HepG2 (cell line): ENCODE data around the gene VAMP5. TPM values are rescaled to one million over a fixed set of nuclear protein-coding genes. Genes with fewer than 3 reads are reported as not detected.

Experiments used
- AHR ChIP-seq: IDR thresholded peaks from 2 replicates; pipeline ENCODE4 v1.6.1; 2018; ENCODE audit warnings: missing genetic modification reagents, missing compliant biosample characterization
- FOXA3 ChIP-seq: IDR thresholded peaks from 2 replicates; pipeline ENCODE4 v1.6.1; 2016; ENCODE audit warnings: missing genetic modification reagents, missing compliant biosample characterization
- HMGXB4 ChIP-seq, 2 experiments: sonication (generic) in 1 of 2; formaldehyde crosslinking in 1 of 2; IDR thresholded peaks; 2 replicates each; pipeline versions ENCODE4 v1.4.0 to v1.6.1; 2018 to 2020; ENCODE audit warnings: missing genetic modification reagents in 2 of 2, borderline replicate concordance in 1 of 2, low read depth in 1 of 2, mild to moderate bottlenecking in 1 of 2, missing biosample characterization in 1 of 2
- KMT2A ChIP-seq: sonication (generic); formaldehyde crosslinking; IDR thresholded peaks from 2 replicates; pipeline ENCODE4 v1.4.0; 2020; ENCODE audit warnings: missing genetic modification reagents
- LRRFIP1 ChIP-seq: sonication (generic); formaldehyde crosslinking; conservative IDR thresholded peaks from 2 replicates; pipeline ENCODE4 v1.4.0; 2020; ENCODE audit warnings: missing genetic modification reagents
- MED1 ChIP-seq: sonication (generic); formaldehyde crosslinking; IDR thresholded peaks from 2 replicates; pipeline ENCODE4 v1.4.0; 2020; ENCODE audit warnings: missing genetic modification reagents
- PCBP2 ChIP-seq: fragments of 200-400 bp; formaldehyde crosslinking; optimal IDR thresholded peaks from 2 replicates; pipeline ENCODE3; 2018; ENCODE audit warnings: low read length, low read depth; ENCODE audit not compliant: poor library complexity, severe bottlenecking
- RCOR2 ChIP-seq: IDR thresholded peaks from 2 replicates; pipeline ENCODE4 v1.6.1; 2016; ENCODE audit warnings: missing biosample characterization, missing genetic modification reagents
- RELA ChIP-seq: sonication (generic); formaldehyde crosslinking; IDR thresholded peaks from 2 replicates; pipeline ENCODE4 v1.4.0; 2020; ENCODE audit warnings: missing genetic modification reagents
- SAP130 ChIP-seq: IDR thresholded peaks from 2 replicates; pipeline ENCODE4 v1.6.1; 2016; ENCODE audit warnings: low read depth
- YY1 ChIP-seq: IDR thresholded peaks from 2 replicates; pipeline ENCODE4 v1.6.1; 2011; ENCODE audit warnings: low read length, low read depth, moderate library complexity, mild to moderate bottlenecking; ENCODE audit not compliant: insufficient read depth, insufficient replicate concordance
- ZBTB21 ChIP-seq: sonication (generic); formaldehyde crosslinking; IDR thresholded peaks from 2 replicates; pipeline ENCODE4 v1.4.0; 2020; ENCODE audit warnings: missing genetic modification reagents
- ZFAT ChIP-seq: sonication (generic); formaldehyde crosslinking; conservative IDR thresholded peaks from 2 replicates; pipeline ENCODE4 v1.8.1; 2023; ENCODE audit warnings: missing genetic modification reagents, inconsistent platforms
- ZFP1 ChIP-seq: IDR thresholded peaks from 2 replicates; pipeline ENCODE4 v1.6.1; 2016
- ZNF205 ChIP-seq: IDR thresholded peaks from 2 replicates; pipeline ENCODE4 v1.6.1; 2018; ENCODE audit warnings: missing biosample characterization, missing genetic modification reagents
- ZNF563 ChIP-seq: sonication (generic); formaldehyde crosslinking; IDR thresholded peaks from 2 replicates; pipeline ENCODE4 v1.8.0; 2022; ENCODE audit warnings: mild to moderate bottlenecking, moderate library complexity, missing genetic modification reagents
- ZNF577 ChIP-seq: sonication (generic); formaldehyde crosslinking; IDR thresholded peaks from 2 replicates; pipeline ENCODE4 v1.4.0; 2020; ENCODE audit warnings: mild to moderate bottlenecking, low read depth, missing genetic modification reagents, borderline replicate concordance
- ZNF605 ChIP-seq: sonication (generic); formaldehyde crosslinking; IDR thresholded peaks from 2 replicates; pipeline ENCODE4 v1.8.0; 2022; ENCODE audit warnings: mild to moderate bottlenecking, missing genetic modification reagents
- ZNF615 ChIP-seq: sonication (generic); formaldehyde crosslinking; IDR thresholded peaks from 2 replicates; pipeline ENCODE4 v1.5.0; 2020; ENCODE audit warnings: mild to moderate bottlenecking, missing genetic modification reagents, borderline replicate concordance
- ZNF772 ChIP-seq: sonication (generic); formaldehyde crosslinking; IDR thresholded peaks from 2 replicates; pipeline ENCODE4 v1.5.0; 2020; ENCODE audit warnings: mild to moderate bottlenecking, missing genetic modification reagents
- ZNF816 ChIP-seq: sonication (generic); formaldehyde crosslinking; IDR thresholded peaks from 2 replicates; pipeline ENCODE4 v1.8.0; 2022; ENCODE audit warnings: missing genetic modification reagents, mild to moderate bottlenecking, borderline replicate concordance
- polyA plus RNA-seq, 8 experiments: library from polyadenylated mRNA; depleted of rRNA in 3 of 8; stranded (reverse) in 7 of 8; unstranded in 1 of 8; fragments of >200 nt; fragmentation: Illumina TruSeq in 4 of 8; extraction: Trizol in 4 of 8; gene quantifications; 2 replicates each; pipeline versions ENCODE4 v1.2.1 to v1.2.3, GENCODE V29; 2011 to 2016; ENCODE audit warnings: low read depth in 4 of 8, missing spikeins in 1 of 8, mixed read lengths in 1 of 8; ENCODE audit not compliant: insufficient read depth in 1 of 8
- total RNA-seq, 5 experiments: library from RNA; depleted of rRNA; stranded (reverse); fragments of >200 nt; fragmentation: Illumina TruSeq; extraction: Trizol; gene quantifications; 2 replicates each; pipeline ENCODE4 v1.2.3, GENCODE V29; 2016; ENCODE audit warnings: low read depth in 1 of 5
- TF ChIP-seq, protein P1 (sequence below): sonication (generic); formaldehyde crosslinking; IDR thresholded peaks from 2 replicates; pipeline ENCODE4 v1.4.0; 2020; ENCODE audit warnings: mild to moderate bottlenecking, missing genetic modification reagents
- TF ChIP-seq, protein P2 (sequence below): sonication (generic); formaldehyde crosslinking; IDR thresholded peaks from 2 replicates; pipeline ENCODE4 v1.5.0; 2020; ENCODE audit warnings: mild to moderate bottlenecking, missing genetic modification reagents

The VAMP5 gene
- total and polyA plus RNA-seq, 2 of the 13 experiments (the other 11 are each of a cell fraction or from before 2014, with no cell fraction given): 7.2 to 56.7 TPM

DNA sequence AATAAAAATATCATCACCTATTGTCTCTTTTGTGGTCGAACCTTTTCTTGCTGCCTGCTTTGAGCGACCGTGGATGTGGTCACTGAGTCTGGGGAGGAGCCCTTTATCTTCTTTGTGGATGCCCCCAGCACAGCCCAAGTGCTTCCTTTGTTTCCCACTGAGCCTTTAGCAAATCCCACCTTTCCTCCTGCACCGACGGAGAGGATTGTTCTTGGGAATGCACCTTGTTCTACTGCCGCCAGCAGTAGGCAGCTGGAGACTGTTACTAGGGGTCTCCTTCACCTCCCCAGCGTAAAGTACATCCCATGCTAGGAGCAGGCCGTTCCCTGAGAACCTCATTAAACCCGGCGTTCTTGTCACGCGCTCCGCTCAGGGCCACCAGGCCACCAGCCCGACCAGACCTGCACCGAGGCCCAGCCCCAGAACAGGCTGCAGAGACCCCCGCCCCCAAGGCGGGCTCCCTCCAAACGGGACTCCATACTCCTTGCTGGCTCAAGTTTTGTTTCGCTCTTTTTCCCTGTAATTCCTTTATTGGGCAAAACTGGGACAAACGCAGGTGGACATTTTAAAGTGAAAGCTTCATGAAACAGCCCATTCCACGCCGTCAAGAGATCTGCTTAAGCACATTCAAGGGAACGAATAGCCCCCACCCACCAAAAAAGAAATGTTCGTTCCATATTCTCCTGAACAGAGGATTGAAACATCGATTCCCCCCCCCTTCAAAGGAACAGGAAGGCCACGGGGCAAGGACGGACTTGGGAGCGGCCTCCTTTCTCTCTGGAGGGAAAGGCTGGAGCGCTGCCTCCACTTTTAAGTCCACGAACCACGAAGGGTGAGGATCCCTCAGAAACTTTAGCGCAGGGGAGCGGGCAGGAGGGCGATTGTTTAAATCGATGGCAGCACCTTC, 46.4 kb upstream of the VAMP5 start (continued):
- TF ChIP-seq ZNF816 (CRISPR knock-in tag): peak; percentile 85; the same call in 1 of the 2 replicates
- peak; percentile 0 to 41; a peak in 1 of 4 replicates for TF ChIP-seq HMGXB4 (CRISPR knock-in tag; IDR thresholded peaks at IDR 0.05; ENCODE audit: borderline replicate concordance in 1 of 2, low read depth in 1 of 2)
- no peak for TF ChIP-seq FOXA3 (CRISPR knock-in tag)
- TF ChIP-seq, protein P1, sequence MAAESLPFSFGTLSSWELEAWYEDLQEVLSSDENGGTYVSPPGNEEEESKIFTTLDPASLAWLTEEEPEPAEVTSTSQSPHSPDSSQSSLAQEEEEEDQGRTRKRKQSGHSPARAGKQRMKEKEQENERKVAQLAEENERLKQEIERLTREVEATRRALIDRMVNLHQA (CRISPR knock-in tag): no peak
- TF ChIP-seq RELA (CRISPR knock-in tag): no peak; the same call in 1 of the 2 replicates
- TF ChIP-seq ZFP1 (CRISPR knock-in tag): 0 out of 2 replicates have a peak, but pooled peaks have one; percentile 41
- 0 out of 2 replicates have a peak, but pooled peaks have one; percentile 37 for TF ChIP-seq ZNF577 (CRISPR knock-in tag)
- peak; percentile 66 for TF ChIP-seq YY1
- peak; percentile 35; the same call in 1 of the 2 replicates for TF ChIP-seq ZNF615 (CRISPR knock-in tag)
- no peak for TF ChIP-seq LRRFIP1 (CRISPR knock-in tag)
- TF ChIP-seq AHR (CRISPR knock-in tag): no peak; the same call in 1 of the 2 replicates
- no peak for TF ChIP-seq RCOR2 (CRISPR knock-in tag)
- no peak for TF ChIP-seq PCBP2
- peak; percentile 61; the same call in 1 of the 2 replicates for TF ChIP-seq ZNF205
- TF ChIP-seq MED1 (CRISPR knock-in tag): peak; percentile 64
- TF ChIP-seq SAP130 (CRISPR knock-in tag): peak; percentile 76
- no peak for TF ChIP-seq ZFAT (CRISPR knock-in tag)
- TF ChIP-seq, protein P2, sequence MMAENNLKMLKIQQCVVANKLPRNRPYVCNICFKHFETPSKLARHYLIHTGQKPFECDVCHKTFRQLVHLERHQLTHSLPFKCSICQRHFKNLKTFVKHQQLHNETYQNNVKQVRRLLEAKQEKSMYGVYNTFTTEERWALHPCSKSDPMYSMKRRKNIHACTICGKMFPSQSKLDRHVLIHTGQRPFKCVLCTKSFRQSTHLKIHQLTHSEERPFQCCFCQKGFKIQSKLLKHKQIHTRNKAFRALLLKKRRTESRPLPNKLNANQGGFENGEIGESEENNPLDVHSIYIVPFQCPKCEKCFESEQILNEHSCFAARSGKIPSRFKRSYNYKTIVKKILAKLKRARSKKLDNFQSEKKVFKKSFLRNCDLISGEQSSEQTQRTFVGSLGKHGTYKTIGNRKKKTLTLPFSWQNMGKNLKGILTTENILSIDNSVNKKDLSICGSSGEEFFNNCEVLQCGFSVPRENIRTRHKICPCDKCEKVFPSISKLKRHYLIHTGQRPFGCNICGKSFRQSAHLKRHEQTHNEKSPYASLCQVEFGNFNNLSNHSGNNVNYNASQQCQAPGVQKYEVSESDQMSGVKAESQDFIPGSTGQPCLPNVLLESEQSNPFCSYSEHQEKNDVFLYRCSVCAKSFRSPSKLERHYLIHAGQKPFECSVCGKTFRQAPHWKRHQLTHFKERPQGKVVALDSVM: peak; percentile 15; the same call in 1 of the 2 replicates
- TF ChIP-seq ZNF563 (CRISPR knock-in tag): peak; percentile 13; the same call in 1 of the 2 replicates
- no peak for TF ChIP-seq ZBTB21
- TF ChIP-seq KMT2A (CRISPR knock-in tag): no peak; the same call in 1 of the 2 replicates
- no peak for TF ChIP-seq ZNF605 (CRISPR knock-in tag)
- no peak; the same call in 1 of the 2 replicates for TF ChIP-seq ZNF772
